IMR-90 (cell line): Measurements from ENCODE around the gene ARF1. TPM values are rescaled to one million over a fixed set of nuclear protein-coding genes. Genes with fewer than 3 reads are reported as not detected.

ENCODE experiments used
- ATAC-seq: fragments of 200-7000 bp; cut with Tn5 transposase; 2 replicates; pipeline ENCODE4 v1.9.1; 2020; ENCODE audit warnings: low read depth, mild to moderate bottlenecking, moderate library complexity
- BruUV-seq: library from RNA; stranded (reverse); fragments of 400-500 nt; replicated peaks from 2 replicates; lab custom pipeline; 2021; lab: Mats Ljungman, UMichigan
- CTCF ChIA-PET: fragments of 300-600 bp; formaldehyde crosslinking; extraction: SDS; loops from one replicate; lab custom pipeline; 2021; ENCODE audit warnings: antibody characterized with exemption; lab: Yijun Ruan, JAX
- POLR2A ChIA-PET: fragments of 300-600 bp; sonication (Branson Sonifier 250); formaldehyde crosslinking; loops from one replicate; lab custom pipeline; 2022; ENCODE audit warnings: antibody characterized with exemption; ENCODE audit not compliant: unreplicated experiment; lab: Charles Lee
- DNase-seq: peaks from one replicate; pipeline ENCODE4 v3.0.0; 2013
- H2AFZ ChIP-seq: replicated peaks from 2 replicates; pipeline ENCODE3; 2013; ENCODE audit warnings: low read length, mild to moderate bottlenecking; ENCODE audit not compliant: poor library complexity
- H2AK5ac ChIP-seq: 2 replicates; pipeline ENCODE4 v1.6.1; 2013; ENCODE audit warnings: low read depth, low read length, inconsistent platforms
- H2AK9ac ChIP-seq: replicated peaks from 2 replicates; pipeline ENCODE3; 2013; ENCODE audit warnings: mild to moderate bottlenecking, low read depth, low read length, moderate library complexity; ENCODE audit not compliant: poor library complexity
- H2BK120ac ChIP-seq: 2 replicates; pipeline ENCODE4 v1.6.1; 2013; ENCODE audit warnings: low read depth, low read length, inconsistent platforms
- H2BK15ac ChIP-seq: 3 replicates; pipeline ENCODE4 v1.6.1; 2013; ENCODE audit warnings: low read depth, low read length, inconsistent platforms
- H2BK20ac ChIP-seq: 2 replicates; pipeline ENCODE4 v1.6.1; 2013; ENCODE audit warnings: low read depth, mild to moderate bottlenecking, inconsistent platforms, low read length, moderate library complexity
- H2BK5ac ChIP-seq: 2 replicates; pipeline ENCODE4 v1.6.1; 2013; ENCODE audit warnings: mild to moderate bottlenecking, low read depth, low read length, inconsistent platforms; ENCODE audit not compliant: poor library complexity, severe bottlenecking
- H3K14ac ChIP-seq: replicated peaks from 2 replicates; pipeline ENCODE4 v1.6.1; 2013; ENCODE audit warnings: low read depth, low read length, inconsistent platforms
- H3K18ac ChIP-seq: 2 replicates; pipeline ENCODE4 v1.6.1; 2013; ENCODE audit warnings: low read depth, low read length, control low read depth
- H3K23ac ChIP-seq: 2 replicates; pipeline ENCODE4 v1.6.1; 2013; ENCODE audit warnings: low read depth, low read length, inconsistent platforms
- H3K27ac ChIP-seq: 2 replicates; pipeline ENCODE4 v1.5.1; 2013; ENCODE audit warnings: mild to moderate bottlenecking, control low read depth, low read length; ENCODE audit not compliant: insufficient read depth
- H3K27me3 ChIP-seq: 2 replicates; pipeline ENCODE4 v1.6.1; 2013; ENCODE audit warnings: low read length; ENCODE audit not compliant: control insufficient read depth, insufficient read depth
- H3K36me3 ChIP-seq: 2 replicates; pipeline ENCODE4 v1.6.1; 2013; ENCODE audit warnings: low read length, mixed read lengths; ENCODE audit not compliant: control insufficient read depth, insufficient read depth
- H3K4ac ChIP-seq: 2 replicates; pipeline ENCODE4 v1.6.1; 2013; ENCODE audit warnings: low read depth, low read length, inconsistent platforms
- H3K4me1 ChIP-seq: 2 replicates; pipeline ENCODE4 v1.6.1; 2013; ENCODE audit warnings: low read length, mixed read lengths; ENCODE audit not compliant: control insufficient read depth, insufficient read depth
- H3K4me2 ChIP-seq: 2 replicates; pipeline ENCODE4 v1.6.1; 2013; ENCODE audit warnings: low read depth, mild to moderate bottlenecking, control low read depth, low read length, moderate library complexity
- H3K4me3 ChIP-seq: 2 replicates; pipeline ENCODE4 v1.5.1; 2013; ENCODE audit warnings: low read depth, mild to moderate bottlenecking, control low read depth, low read length, moderate library complexity; ENCODE audit not compliant: insufficient read depth
- H3K56ac ChIP-seq: 2 replicates; pipeline ENCODE4 v1.6.1; 2013; ENCODE audit warnings: low read length, inconsistent platforms; ENCODE audit not compliant: insufficient read depth; ENCODE audit errors: extremely low read depth
- H3K79me1 ChIP-seq, 2 experiments: 2 replicates each; pipeline ENCODE4 v1.6.1; 2013; ENCODE audit warnings: low read length in 2 of 2, inconsistent platforms in 1 of 2, low read depth in 1 of 2
- H3K9ac ChIP-seq: 2 replicates; pipeline ENCODE4 v1.6.1; 2013; ENCODE audit warnings: low read depth, low read length, control low read depth
- H3K9me1 ChIP-seq: 2 replicates; pipeline ENCODE4 v1.6.1; 2013; ENCODE audit warnings: low read length, inconsistent platforms; ENCODE audit not compliant: insufficient read depth
- H3K9me3 ChIP-seq: 2 replicates; pipeline ENCODE4 v1.6.1; 2013; ENCODE audit warnings: low read length; ENCODE audit not compliant: control insufficient read depth, insufficient read depth
- H4K20me1 ChIP-seq: 2 replicates; pipeline ENCODE4 v1.6.1; 2013; ENCODE audit warnings: low read length, inconsistent platforms; ENCODE audit not compliant: insufficient read depth
- H4K5ac ChIP-seq: 2 replicates; pipeline ENCODE4 v1.6.1; 2013; ENCODE audit warnings: mild to moderate bottlenecking, low read depth, low read length, control low read depth
- H4K8ac ChIP-seq, 2 experiments: 2 replicates each; pipeline ENCODE4 v1.6.1; 2013; ENCODE audit warnings: low read depth in 2 of 2, low read length in 2 of 2, control low read depth in 1 of 2, inconsistent platforms in 1 of 2
- H4K91ac ChIP-seq: 2 replicates; pipeline ENCODE4 v1.6.1; 2013; ENCODE audit warnings: low read depth, low read length, inconsistent platforms; ENCODE audit not compliant: insufficient read depth
- BHLHE40 ChIP-seq: fragments of 150-350 bp; IDR thresholded peaks from 2 replicates; pipeline ENCODE4 v1.6.1; 2016; ENCODE audit warnings: mild to moderate bottlenecking, low read depth, low read length
- RCOR1 ChIP-seq: IDR thresholded peaks from 2 replicates; pipeline ENCODE4 v1.6.1; 2012; ENCODE audit warnings: mild to moderate bottlenecking, low read length, improper control_type of control experiment; ENCODE audit not compliant: insufficient replicate concordance
- SMC3 ChIP-seq: fragments of 150-350 bp; IDR thresholded peaks from 2 replicates; pipeline ENCODE4 v1.6.1; 2016; ENCODE audit warnings: low read depth, mild to moderate bottlenecking, antibody characterized with exemption, low read length, moderate library complexity
- USF2 ChIP-seq: fragments of 150-350 bp; IDR thresholded peaks from 2 replicates; pipeline ENCODE4 v1.6.1; 2017; ENCODE audit warnings: mild to moderate bottlenecking, antibody characterized with exemption, low read length, low read depth
- WGBS, 2 experiments: methylation state at CpG; one replicate each; pipeline versions ENCODE4 v1.1.5 to v1.1.7; 2013; ENCODE audit warnings: missing lambda C conversion rate in 2 of 2; ENCODE audit not compliant: insufficient read length in 1 of 2; ENCODE audit errors: extremely low coverage in 2 of 2; 5-methylcytosine and 5-hydroxymethylcytosine counted together
- dilution Hi-C: fragments of 300-500 bp; cut with HindIII; formaldehyde crosslinking; loops from one replicate; pipeline ENCODE4 v1.14.3; 2018; ENCODE audit warnings: low sequenced_read_pairs; ENCODE audit not compliant: unreplicated experiment
- in situ Hi-C: fragments of 300-500 bp; cut with MboI; formaldehyde crosslinking; loops from 3 replicates; pipeline ENCODE4 v1.14.3; 2019; ENCODE audit warnings: low sequenced_read_pairs, inconsistent platforms, mixed read lengths
- intact Hi-C: fragments of 100-400 bp; cut with micrococcal nuclease; formaldehyde crosslinking; loops from 2 replicates; pipeline ENCODE4 v1.10.0; 2022
- polyA plus RNA-seq, 3 experiments: library from polyadenylated mRNA; depleted of rRNA; stranded (reverse); fragments of >200 nt; gene quantifications; 2 replicates each; pipeline ENCODE4 v1.2.3, GENCODE V29; 2012; ENCODE audit warnings: low replicate concordance in 1 of 3
- total RNA-seq: library from RNA; depleted of rRNA; stranded (reverse); fragments of >200 nt; gene quantifications from 2 replicates; pipeline ENCODE4 v1.2.3, GENCODE V29; 2012
- TF ChIP-seq, protein P1 (sequence below): fragments of 150-350 bp; IDR thresholded peaks from 2 replicates; pipeline ENCODE4 v1.6.1; 2016; ENCODE audit warnings: low read depth, mild to moderate bottlenecking, low read length, moderate library complexity, borderline replicate concordance

The ARF1 gene
- total and polyA plus RNA-seq, 2 of the 4 experiments (the other 2 are of a cell fraction) = 330 to 1,100 TPM

DNA sequence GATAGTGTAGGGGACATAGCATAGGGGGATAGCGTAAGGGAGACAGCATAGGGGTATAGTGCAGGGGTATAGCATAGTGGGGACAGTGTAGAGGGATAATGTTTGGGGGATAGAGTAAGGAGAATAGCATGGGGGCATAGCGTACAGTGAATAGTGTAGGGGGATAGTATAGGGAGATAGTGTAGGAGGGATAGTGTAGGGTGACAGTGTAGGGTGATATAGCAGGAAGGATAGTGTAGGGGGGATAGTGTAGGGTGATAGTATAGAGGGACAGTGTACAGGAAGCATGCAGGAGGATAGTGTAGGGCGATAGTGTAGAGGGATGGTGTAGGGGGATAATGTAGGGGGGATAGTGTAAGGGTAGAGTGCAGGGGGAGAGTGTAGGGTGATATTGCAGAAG, 11.7 kb upstream of the ARF1 start:
- Histone ChIP-seq H3K9ac (no peak overlapping the region), H2BK5ac (no peak overlapping the region), H3K36me3 (no peaks in the 10 kb centered on the region), H2BK15ac (no peak overlapping the region), H3K23ac (no peak overlapping the region), H3K4me1 (no peaks in the 10 kb centered on the region), H2AFZ (no peak overlapping the region), H3K18ac (no peak overlapping the region), H4K91ac (no peak overlapping the region), H3K27me3 (peaks cover 31% of the 10 kb centered on the region), H4K8ac (no peak overlapping the region), H3K79me1 (no peaks in the 10 kb centered on the region), H2BK20ac (no peak overlapping the region), H3K4me2 (no peak overlapping the region), H4K20me1 (peaks cover 12% of the 10 kb centered on the region), H3K4me3 (no peak overlapping the region), H2BK120ac (no peak overlapping the region), H3K14ac (no peak overlapping the region), H2AK9ac (no peak overlapping the region), H3K9me1 (no peaks in the 10 kb centered on the region), H3K56ac (no peak overlapping the region), H2AK5ac (no peak overlapping the region), H3K4ac (no peak overlapping the region), H3K9me3 (no peaks in the 10 kb centered on the region), H3K27ac (no peak overlapping the region), H4K5ac (no peak overlapping the region)
- intact Hi-C loops = no loop called here
- ChIA-PET CTCF (no interaction called here), POLR2A (no interaction called here)
- ATAC-seq = no peak
- TF ChIP-seq SMC3 = no peak
- no peak for TF ChIP-seq RCOR1
- TF ChIP-seq, protein P1, sequence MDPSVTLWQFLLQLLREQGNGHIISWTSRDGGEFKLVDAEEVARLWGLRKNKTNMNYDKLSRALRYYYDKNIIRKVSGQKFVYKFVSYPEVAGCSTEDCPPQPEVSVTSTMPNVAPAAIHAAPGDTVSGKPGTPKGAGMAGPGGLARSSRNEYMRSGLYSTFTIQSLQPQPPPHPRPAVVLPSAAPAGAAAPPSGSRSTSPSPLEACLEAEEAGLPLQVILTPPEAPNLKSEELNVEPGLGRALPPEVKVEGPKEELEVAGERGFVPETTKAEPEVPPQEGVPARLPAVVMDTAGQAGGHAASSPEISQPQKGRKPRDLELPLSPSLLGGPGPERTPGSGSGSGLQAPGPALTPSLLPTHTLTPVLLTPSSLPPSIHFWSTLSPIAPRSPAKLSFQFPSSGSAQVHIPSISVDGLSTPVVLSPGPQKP = no peak
- no peak for TF ChIP-seq BHLHE40
- TF ChIP-seq USF2 = no peak
- BruUV-seq = no TSS peak
- dilution Hi-C loops = no loop called here
- in situ Hi-C loops = no loop called here
- WGBS, 2 experiments = 60 to 100% methylated on average over 2 to 3 of the region's 3 CpGs
- DNase-seq = no peak
